Liver (tissue), 3 donors: ENCODE data around the gene SCML1.

Source experiments
- GABPA ChIP-seq, 2 donors: IDR thresholded peaks in 1 of 2; conservative IDR thresholded peaks in 1 of 2; 2 replicates each; pipeline ENCODE4 v1.6.1; 2016; ENCODE audit warnings: antibody characterized with exemption in 2 of 2, mild to moderate bottlenecking in 1 of 2, moderate library complexity in 1 of 2
- TF ChIP-seq, protein P1 (sequence below): fragments of 150-350 bp; IDR thresholded peaks from 2 replicates; pipeline ENCODE4 v1.5.1; 2017; ENCODE audit warnings: improper control_type of control experiment, low read depth, low read length; ENCODE audit not compliant: missing input control
- donor health status: healthy.
- donor health status: healthy.

- TF ChIP-seq, protein P1, sequence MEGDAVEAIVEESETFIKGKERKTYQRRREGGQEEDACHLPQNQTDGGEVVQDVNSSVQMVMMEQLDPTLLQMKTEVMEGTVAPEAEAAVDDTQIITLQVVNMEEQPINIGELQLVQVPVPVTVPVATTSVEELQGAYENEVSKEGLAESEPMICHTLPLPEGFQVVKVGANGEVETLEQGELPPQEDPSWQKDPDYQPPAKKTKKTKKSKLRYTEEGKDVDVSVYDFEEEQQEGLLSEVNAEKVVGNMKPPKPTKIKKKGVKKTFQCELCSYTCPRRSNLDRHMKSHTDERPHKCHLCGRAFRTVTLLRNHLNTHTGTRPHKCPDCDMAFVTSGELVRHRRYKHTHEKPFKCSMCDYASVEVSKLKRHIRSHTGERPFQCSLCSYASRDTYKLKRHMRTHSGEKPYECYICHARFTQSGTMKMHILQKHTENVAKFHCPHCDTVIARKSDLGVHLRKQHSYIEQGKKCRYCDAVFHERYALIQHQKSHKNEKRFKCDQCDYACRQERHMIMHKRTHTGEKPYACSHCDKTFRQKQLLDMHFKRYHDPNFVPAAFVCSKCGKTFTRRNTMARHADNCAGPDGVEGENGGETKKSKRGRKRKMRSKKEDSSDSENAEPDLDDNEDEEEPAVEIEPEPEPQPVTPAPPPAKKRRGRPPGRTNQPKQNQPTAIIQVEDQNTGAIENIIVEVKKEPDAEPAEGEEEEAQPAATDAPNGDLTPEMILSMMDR, result no peak
- TF ChIP-seq GABPA (IDR thresholded peaks at IDR 0.05 in 1 of 2, conservative IDR thresholded peaks at IDR 0.05 in 1 of 2), result no peak
Observed at GRCh38 chrX:17713288-17713687, 24.0 kb upstream of the SCML1 start.
